H1 (cell line): ENCODE data around the gene SERTAD2. TPM values are rescaled to one million over a fixed set of nuclear protein-coding genes. Genes with fewer than 3 reads are reported as not detected.

Experiments
- polyA plus RNA-seq, 7 experiments: library from polyadenylated mRNA; depleted of rRNA in 3 of 7; stranded (reverse) in 5 of 7; unstranded in 2 of 7; fragments of >200 nt in 5 of 7; fragments of 200-250 nt in 2 of 7; gene quantifications; 1 replicate in 5 of 7; 2 replicates in 1 of 7; 4 replicates in 1 of 7; pipeline versions ENCODE4 v1.2.1 to v1.2.3, GENCODE V29; 2011 to 2013; ENCODE audit warnings: missing spikeins in 2 of 7, mixed read lengths in 2 of 7
- total RNA-seq: library from RNA; stranded (reverse); fragmentation: NEBNext Ultra II Directional; extraction: Animal tissue kit (Norgen Biotek cat#: 25700); gene quantifications from 2 replicates; pipeline ENCODE4 v1.2.1, GENCODE V29; 2021
- TF ChIP-seq, protein P1 (sequence below), 3 experiments: IDR thresholded peaks; 1 replicate in 2 of 3; 2 replicates in 1 of 3; pipeline versions ENCODE4 v1.5.1 to v1.6.1; 2011; ENCODE audit warnings: low read length in 3 of 3, mild to moderate bottlenecking in 3 of 3, inconsistent platforms in 2 of 3, low read depth in 1 of 3, moderate library complexity in 1 of 3; ENCODE audit not compliant: insufficient read depth in 1 of 3; ENCODE audit errors: control extremely low read depth in 1 of 3

Gene SERTAD2
- total and polyA plus RNA-seq, 2 of the 8 experiments (the other 6 are each of a cell fraction or from before 2014, with no cell fraction given) = 2.9 to 4.5 TPM

- TF ChIP-seq, protein P1, sequence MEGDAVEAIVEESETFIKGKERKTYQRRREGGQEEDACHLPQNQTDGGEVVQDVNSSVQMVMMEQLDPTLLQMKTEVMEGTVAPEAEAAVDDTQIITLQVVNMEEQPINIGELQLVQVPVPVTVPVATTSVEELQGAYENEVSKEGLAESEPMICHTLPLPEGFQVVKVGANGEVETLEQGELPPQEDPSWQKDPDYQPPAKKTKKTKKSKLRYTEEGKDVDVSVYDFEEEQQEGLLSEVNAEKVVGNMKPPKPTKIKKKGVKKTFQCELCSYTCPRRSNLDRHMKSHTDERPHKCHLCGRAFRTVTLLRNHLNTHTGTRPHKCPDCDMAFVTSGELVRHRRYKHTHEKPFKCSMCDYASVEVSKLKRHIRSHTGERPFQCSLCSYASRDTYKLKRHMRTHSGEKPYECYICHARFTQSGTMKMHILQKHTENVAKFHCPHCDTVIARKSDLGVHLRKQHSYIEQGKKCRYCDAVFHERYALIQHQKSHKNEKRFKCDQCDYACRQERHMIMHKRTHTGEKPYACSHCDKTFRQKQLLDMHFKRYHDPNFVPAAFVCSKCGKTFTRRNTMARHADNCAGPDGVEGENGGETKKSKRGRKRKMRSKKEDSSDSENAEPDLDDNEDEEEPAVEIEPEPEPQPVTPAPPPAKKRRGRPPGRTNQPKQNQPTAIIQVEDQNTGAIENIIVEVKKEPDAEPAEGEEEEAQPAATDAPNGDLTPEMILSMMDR (IDR thresholded peaks at IDR 0.05; ENCODE audit: control extremely low read depth in 1 of 3, insufficient read depth in 1 of 3, low read depth in 1 of 3, low read length in 3 of 3) = no peak
- TF ChIP-seq, all 59 proteins: peak for 0
These were observed 26.1 kb upstream of the SERTAD2 start (continued) for GRCh38 chr2:64679673-64680425.
